ENCODE measurements around the gene GOLPH3L. TPM values are rescaled to one million over a fixed set of nuclear protein-coding genes. Genes with fewer than 3 reads are reported as not detected.
"Not testable (repeated sequence)": the region's sequence is repeated elsewhere in the genome, so short reads cannot be mapped to it uniquely, and the experiment has no call there.

The GOLPH3L gene
- total RNA-seq, 1 donor from 2014 or later: 26.6 TPM

GRCh38 chr1:150678988-150679387 is 18.0 kb downstream of the GOLPH3L start:
- Mint-ChIP-seq H3K36me3 (peaks cover 18% of the 10 kb centered on the region), H3K4me3 (no peak overlapping the region), H3K9me3 (no peaks in the 10 kb centered on the region), H3K27ac (no peak overlapping the region), H3K27me3 (ENCODE audit: low read depth) (no peaks in the 10 kb centered on the region), H3K4me1 (no peaks in the 10 kb centered on the region)
- TF ChIP-seq CTCF (IDR thresholded peaks at IDR 0.05; ENCODE audit: unreplicated experiment): no peak
- DNase-seq (ENCODE audit: low spot score in 2 of 2, unreplicated experiment in 2 of 2): no peak

- no peak for DNase-seq (ENCODE audit: low spot score in 2 of 2, unreplicated experiment in 2 of 2)
- TF ChIP-seq CTCF (IDR thresholded peaks at IDR 0.05; ENCODE audit: unreplicated experiment): no peak
- Mint-ChIP-seq H3K4me3 (no peak overlapping the region), H3K9me3 (no peaks in the 10 kb centered on the region), H3K4me1 (no peaks in the 10 kb centered on the region), H3K27ac (no peak overlapping the region), H3K27me3 (ENCODE audit: low read depth) (no peaks in the 10 kb centered on the region), H3K36me3 (peaks cover 15% of the 10 kb centered on the region)
Observed at GRCh38 chr1:150674881-150675280, 22.1 kb downstream of the GOLPH3L start.

DNA sequence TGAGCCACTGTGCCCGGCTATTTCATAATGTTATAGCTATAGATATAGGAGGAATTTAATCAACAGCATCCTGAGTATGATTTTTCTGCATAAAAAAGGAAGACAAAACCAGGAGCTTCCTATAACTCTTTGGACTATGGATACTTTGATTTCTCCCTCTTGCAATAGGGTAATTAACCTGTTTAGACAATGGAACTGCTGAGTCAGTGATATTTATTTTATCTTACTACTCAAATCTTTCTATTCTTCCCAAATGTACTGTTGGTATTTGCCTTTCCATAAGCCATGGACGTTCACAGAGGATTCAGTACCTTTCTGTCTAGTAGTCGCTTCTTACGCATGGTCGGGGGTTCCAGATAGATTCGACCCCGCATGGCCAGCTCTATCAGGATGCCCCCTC is 33.6 kb downstream of the GOLPH3L start:
- Mint-ChIP-seq H3K4me3 (no peak overlapping the region), H3K9me3 (peaks cover 3% of the 10 kb centered on the region), H3K36me3 (peaks cover 39% of the 10 kb centered on the region), H3K27me3 (ENCODE audit: low read depth) (no peaks in the 10 kb centered on the region), H3K4me1 (peaks cover 2% of the 10 kb centered on the region), H3K27ac (no peak overlapping the region)
- no peak for TF ChIP-seq CTCF (IDR thresholded peaks at IDR 0.05; ENCODE audit: unreplicated experiment)
- DNase-seq (ENCODE audit: low spot score in 2 of 2, unreplicated experiment in 2 of 2): no peak

GRCh38 chr1:150662811-150663210 is 34.1 kb downstream of the GOLPH3L start:
- Mint-ChIP-seq H3K27me3 (ENCODE audit: low read depth) (no peaks in the 10 kb centered on the region), H3K4me3 (no peak overlapping the region), H3K4me1 (peaks cover under 1% of the 10 kb centered on the region), H3K36me3 (peaks cover 40% of the 10 kb centered on the region), H3K27ac (no peak overlapping the region), H3K9me3 (peaks cover 3% of the 10 kb centered on the region)
- TF ChIP-seq CTCF (IDR thresholded peaks at IDR 0.05; ENCODE audit: unreplicated experiment): no peak
- DNase-seq (ENCODE audit: low spot score in 2 of 2, unreplicated experiment in 2 of 2): no peak

- no peak for TF ChIP-seq CTCF (IDR thresholded peaks at IDR 0.05; ENCODE audit: unreplicated experiment)
- Mint-ChIP-seq H3K4me3 (no peak overlapping the region), H3K36me3 (peaks cover 40% of the 10 kb centered on the region), H3K4me1 (no peaks in the 10 kb centered on the region), H3K27ac (no peak overlapping the region), H3K9me3 (peaks cover 3% of the 10 kb centered on the region), H3K27me3 (ENCODE audit: low read depth) (no peaks in the 10 kb centered on the region)
- DNase-seq (ENCODE audit: low spot score in 2 of 2, unreplicated experiment in 2 of 2): no peak
Observed at GRCh38 chr1:150661156-150661555, 35.8 kb downstream of the GOLPH3L start.

- Mint-ChIP-seq H3K4me1 (no peaks in the 10 kb centered on the region), H3K4me3 (no peak overlapping the region), H3K27me3 (ENCODE audit: low read depth) (no peaks in the 10 kb centered on the region), H3K36me3 (peaks cover 38% of the 10 kb centered on the region), H3K27ac (no peak overlapping the region), H3K9me3 (peaks cover 3% of the 10 kb centered on the region)
- DNase-seq (ENCODE audit: low spot score in 2 of 2, unreplicated experiment in 2 of 2): no peak
- no peak for TF ChIP-seq CTCF (IDR thresholded peaks at IDR 0.05; ENCODE audit: unreplicated experiment)
Observed at GRCh38 chr1:150660584-150660983, 36.4 kb downstream of the GOLPH3L start.

GRCh38 chr1:150657064-150657463 is 39.9 kb downstream of the GOLPH3L start:
- peaks cover 33% of the 10 kb centered on the region for H3K36me3 Mint-ChIP-seq
- not testable (repeated sequence) for H3K4me3 Mint-ChIP-seq; H3K27me3 Mint-ChIP-seq (ENCODE audit: low read depth); H3K9me3 Mint-ChIP-seq; H3K4me1 Mint-ChIP-seq; H3K27ac Mint-ChIP-seq; DNase-seq (ENCODE audit: low spot score in 2 of 2, unreplicated experiment in 2 of 2)

DNA sequence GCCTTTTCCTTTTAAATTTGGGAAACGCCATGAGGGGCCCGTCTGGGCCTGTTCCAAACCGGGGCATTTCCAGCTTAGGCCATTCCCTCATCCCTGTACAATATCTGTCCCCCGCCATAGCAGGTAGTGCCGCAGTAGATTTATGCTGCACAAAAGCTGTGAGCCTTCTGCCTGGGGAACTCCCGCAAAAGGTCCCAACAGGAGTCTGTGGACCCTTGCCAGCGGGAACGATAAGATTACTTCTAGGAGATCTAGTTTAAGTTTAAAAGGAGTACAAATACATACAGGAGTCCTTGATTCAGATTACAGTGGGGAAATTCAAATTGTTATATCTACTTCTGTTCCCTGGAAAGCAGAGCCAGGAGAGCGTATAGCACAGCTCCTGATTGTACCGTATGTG is 42.3 kb downstream of the GOLPH3L start:
- H3K4me3 Mint-ChIP-seq; H3K9me3 Mint-ChIP-seq; H3K27me3 Mint-ChIP-seq (ENCODE audit: low read depth); DNase-seq (ENCODE audit: low spot score in 2 of 2, unreplicated experiment in 2 of 2); H3K27ac Mint-ChIP-seq; H3K4me1 Mint-ChIP-seq: not testable (repeated sequence)
- peaks cover 18% of the 10 kb centered on the region for H3K36me3 Mint-ChIP-seq

Data from mesothelial cell of epicardium (in vitro differentiated cells).